ENCODE measurements around the gene MEX3D. TPM values are rescaled to one million over a fixed set of nuclear protein-coding genes. Genes with fewer than 3 reads are reported as not detected.
A peak's percentile ranks its signal among the peaks of the same experiment; 100 is the strongest.

The MEX3D gene
- total and polyA plus RNA-seq, 2 experiments from 2014 or later = 6.6 to 38.7 TPM

DNA sequence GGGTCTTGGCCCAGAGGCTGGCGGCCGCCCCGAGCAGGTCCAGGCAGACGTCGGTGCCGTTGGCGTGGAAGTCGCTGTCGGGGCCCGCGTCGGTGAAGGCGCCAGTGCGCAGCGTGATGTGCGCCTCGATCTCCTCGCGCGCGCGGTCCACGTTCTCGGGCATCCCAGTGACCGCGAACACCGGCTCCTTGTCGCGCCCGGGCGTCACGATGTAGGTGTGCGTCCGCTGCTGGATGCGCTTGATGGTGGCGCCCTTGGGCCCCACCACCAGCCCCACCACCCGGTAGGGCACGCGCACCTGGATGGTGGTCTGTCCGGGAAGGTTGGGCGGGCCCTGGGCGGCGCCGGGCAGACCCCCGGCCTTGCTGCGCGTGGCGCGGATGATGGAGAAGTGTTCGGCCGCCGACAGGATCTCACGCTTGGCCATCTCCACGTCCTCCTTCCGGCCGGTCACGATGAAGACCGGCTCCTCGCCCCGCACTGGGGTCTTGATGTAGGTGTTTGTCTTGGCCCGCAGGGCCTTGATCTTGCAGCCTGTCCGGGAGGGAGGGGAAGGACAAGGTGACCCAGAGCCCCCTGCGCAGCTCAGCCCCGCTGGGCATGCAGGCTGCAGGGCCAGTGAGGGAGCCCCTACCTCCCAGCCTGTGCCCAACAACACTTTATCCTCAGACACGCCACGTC is 11.6 kb downstream of the MEX3D start:
- Histone ChIP-seq H3K9me3 (ENCODE audit: low read depth) (no peaks in the 10 kb centered on the region), H3K4me3 (no peak overlapping the region), H2AFZ (no peak overlapping the region), H3K27ac (no peak overlapping the region), H3K27me3 (no peaks in the 10 kb centered on the region), H3K9me2 (replicated peaks; ENCODE audit: insufficient read depth) (no peaks in the 10 kb centered on the region), H3K4me2 (no peak overlapping the region), H4K20me1 (ENCODE audit: insufficient read depth, poor library complexity, severe bottlenecking) (peaks cover 56% of the 10 kb centered on the region), H3K4me1 (ENCODE audit: insufficient read depth) (no peaks in the 10 kb centered on the region), H3K79me2 (peaks cover 47% of the 10 kb centered on the region), H3K36me3 (replicated peaks; ENCODE audit: insufficient read depth, low read depth) (no peaks in the 10 kb centered on the region)
- TF ChIP-seq EZH2 (IDR thresholded peaks at IDR 0.05; ENCODE audit: borderline replicate concordance) (no peak), EZH2phosphoT487 (IDR thresholded peaks at IDR 0.05; ENCODE audit: low read depth, severe bottlenecking, unreplicated experiment) (no peak)
- TF ChIP-seq, protein P1, sequence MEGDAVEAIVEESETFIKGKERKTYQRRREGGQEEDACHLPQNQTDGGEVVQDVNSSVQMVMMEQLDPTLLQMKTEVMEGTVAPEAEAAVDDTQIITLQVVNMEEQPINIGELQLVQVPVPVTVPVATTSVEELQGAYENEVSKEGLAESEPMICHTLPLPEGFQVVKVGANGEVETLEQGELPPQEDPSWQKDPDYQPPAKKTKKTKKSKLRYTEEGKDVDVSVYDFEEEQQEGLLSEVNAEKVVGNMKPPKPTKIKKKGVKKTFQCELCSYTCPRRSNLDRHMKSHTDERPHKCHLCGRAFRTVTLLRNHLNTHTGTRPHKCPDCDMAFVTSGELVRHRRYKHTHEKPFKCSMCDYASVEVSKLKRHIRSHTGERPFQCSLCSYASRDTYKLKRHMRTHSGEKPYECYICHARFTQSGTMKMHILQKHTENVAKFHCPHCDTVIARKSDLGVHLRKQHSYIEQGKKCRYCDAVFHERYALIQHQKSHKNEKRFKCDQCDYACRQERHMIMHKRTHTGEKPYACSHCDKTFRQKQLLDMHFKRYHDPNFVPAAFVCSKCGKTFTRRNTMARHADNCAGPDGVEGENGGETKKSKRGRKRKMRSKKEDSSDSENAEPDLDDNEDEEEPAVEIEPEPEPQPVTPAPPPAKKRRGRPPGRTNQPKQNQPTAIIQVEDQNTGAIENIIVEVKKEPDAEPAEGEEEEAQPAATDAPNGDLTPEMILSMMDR (IDR thresholded peaks at IDR 0.05; ENCODE audit: poor library complexity) = no peak
- no peak for DNase-seq (ENCODE audit: low spot score)
- 99% methylated on average over 45 of the region's 66 CpGs for WGBS (ENCODE audit: low lambda C conversion rate, missing lambda C conversion rate)

GRCh38 chr19:1555487-1556389 is 12.4 kb downstream of the MEX3D start:
- no peak overlapping the region for H3K4me2 ChIP-seq
- no peak overlapping the region for H3K4me3 ChIP-seq
- WGBS (ENCODE audit: low lambda C conversion rate, missing lambda C conversion rate) = 98% methylated on average over 75 of the region's 121 CpGs
- peaks cover 48% of the 10 kb centered on the region for H4K20me1 ChIP-seq (ENCODE audit: insufficient read depth, poor library complexity, severe bottlenecking)
- TF ChIP-seq EZH2phosphoT487 (IDR thresholded peaks at IDR 0.05; ENCODE audit: low read depth, severe bottlenecking, unreplicated experiment) (no peak), EZH2 (IDR thresholded peaks at IDR 0.05; ENCODE audit: borderline replicate concordance) (no peak)
- TF ChIP-seq, protein P1 (IDR thresholded peaks at IDR 0.05; ENCODE audit: poor library complexity) = no peak
- no peaks in the 10 kb centered on the region for H3K4me1 ChIP-seq (ENCODE audit: insufficient read depth)
- H3K79me2 ChIP-seq = peaks cover 39% of the 10 kb centered on the region
- H3K9me3 ChIP-seq (ENCODE audit: low read depth) = no peaks in the 10 kb centered on the region
- no peak overlapping the region for H3K27ac ChIP-seq
- peak; percentile 4 for DNase-seq (ENCODE audit: low spot score)
- H3K9me2 ChIP-seq (replicated peaks; ENCODE audit: insufficient read depth) = no peaks in the 10 kb centered on the region
- no peaks in the 10 kb centered on the region for H3K27me3 ChIP-seq
- no peaks in the 10 kb centered on the region for H3K36me3 ChIP-seq (replicated peaks; ENCODE audit: insufficient read depth, low read depth)
- H2AFZ ChIP-seq = no peak overlapping the region

DNA sequence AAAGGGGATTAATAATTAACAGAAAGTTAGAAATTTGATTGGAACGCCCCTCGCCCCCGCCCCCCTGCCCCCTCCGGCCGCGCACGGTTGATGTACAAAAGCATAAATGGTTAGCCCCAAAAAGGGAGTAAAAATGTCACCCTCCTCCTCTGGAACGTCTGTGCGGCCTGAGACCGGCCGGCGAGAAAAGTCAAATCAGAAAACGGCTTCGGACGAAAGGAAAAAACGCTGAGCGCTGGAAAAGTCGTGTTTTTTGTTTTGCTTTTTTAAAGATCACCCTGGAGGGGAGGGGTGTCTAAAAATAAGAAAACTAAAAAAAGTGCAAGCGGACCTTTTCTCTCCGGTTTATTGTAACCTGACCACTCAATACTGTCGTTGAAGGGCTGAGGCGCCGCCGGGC is 13.2 kb downstream of the MEX3D start:
- peaks cover 41% of the 10 kb centered on the region for H4K20me1 ChIP-seq (ENCODE audit: insufficient read depth, poor library complexity, severe bottlenecking)
- no peaks in the 10 kb centered on the region for H3K36me3 ChIP-seq (replicated peaks; ENCODE audit: insufficient read depth, low read depth)
- H3K4me3 ChIP-seq = no peak overlapping the region
- no peak overlapping the region for H3K27ac ChIP-seq
- H3K4me2 ChIP-seq = no peak overlapping the region
- H3K9me3 ChIP-seq (ENCODE audit: low read depth) = no peaks in the 10 kb centered on the region
- no peak for DNase-seq (ENCODE audit: low spot score)
- no peaks in the 10 kb centered on the region for H3K27me3 ChIP-seq
- H3K4me1 ChIP-seq (ENCODE audit: insufficient read depth) = no peaks in the 10 kb centered on the region
- H3K9me2 ChIP-seq (replicated peaks; ENCODE audit: insufficient read depth) = no peaks in the 10 kb centered on the region
- TF ChIP-seq EZH2phosphoT487 (IDR thresholded peaks at IDR 0.05; ENCODE audit: low read depth, severe bottlenecking, unreplicated experiment) (no peak), EZH2 (IDR thresholded peaks at IDR 0.05; ENCODE audit: borderline replicate concordance) (no peak)
- TF ChIP-seq, protein P1 (IDR thresholded peaks at IDR 0.05; ENCODE audit: poor library complexity) = no peak
- H3K79me2 ChIP-seq = peaks cover 32% of the 10 kb centered on the region
- no peak overlapping the region for H2AFZ ChIP-seq
- 96% methylated on average over 20 of the region's 24 CpGs for WGBS (ENCODE audit: low lambda C conversion rate, missing lambda C conversion rate)

Measured in hepatocyte (in vitro differentiated cells).